Natural killer cell (primary cell): Measurements from ENCODE around the gene FBXO9. TPM values are rescaled to one million over a fixed set of nuclear protein-coding genes. Genes with fewer than 3 reads are reported as not detected.

ENCODE experiments used
- ATAC-seq, 3 donors: fragments of 150-1000 bp in 2 of 3; fragments of 200-7000 bp in 1 of 3; cut with Tn5 transposase; 1 replicate in 1 of 3; 2 replicates in 2 of 3; pipeline ENCODE4 v1.10.0; 2021; ENCODE audit warnings: mild to moderate bottlenecking in 2 of 3, moderate library complexity in 2 of 3
- DNase-seq, 2 donors: peaks; one replicate each; pipeline versions ENCODE4 v3.0.0 to v3.0.0-alpha.2; 2013 to 2021; ENCODE audit warnings: mixed read lengths in 1 of 2
- H3K27ac ChIP-seq: one replicate; pipeline ENCODE4 v1.5.1; 2013; ENCODE audit warnings: mild to moderate bottlenecking, low read length
- H3K27me3 ChIP-seq: one replicate; pipeline ENCODE4 v1.6.1; 2013; ENCODE audit warnings: low read length; ENCODE audit not compliant: control insufficient read depth, insufficient read depth
- H3K36me3 ChIP-seq: one replicate; pipeline ENCODE4 v1.6.1; 2013; ENCODE audit warnings: low read length; ENCODE audit not compliant: control insufficient read depth, insufficient read depth
- H3K4me1 ChIP-seq: one replicate; pipeline ENCODE4 v1.6.1; 2013; ENCODE audit warnings: low read length; ENCODE audit not compliant: control insufficient read depth, insufficient read depth
- H3K4me3 ChIP-seq: one replicate; pipeline ENCODE4 v1.5.1; 2013; ENCODE audit warnings: low read length
- H3K9me3 ChIP-seq: one replicate; pipeline ENCODE4 v1.6.1; 2013; ENCODE audit warnings: low read length; ENCODE audit not compliant: control insufficient read depth, insufficient read depth
- H3K27ac Mint-ChIP-seq, 2 donors: one replicate each; pipeline ENCODE4 v1.8.0; 2022; ENCODE audit warnings: mild to moderate bottlenecking in 2 of 2, mixed read lengths in 2 of 2, moderate library complexity in 1 of 2
- H3K27me3 Mint-ChIP-seq, 2 donors: one replicate each; pipeline ENCODE4 v1.8.0; 2022; ENCODE audit warnings: low read depth in 2 of 2, mixed read lengths in 2 of 2
- H3K36me3 Mint-ChIP-seq: one replicate; pipeline ENCODE4 v1.8.0; 2022; ENCODE audit warnings: mixed read lengths
- H3K4me1 Mint-ChIP-seq, 2 donors: one replicate each; pipeline ENCODE4 v1.8.0; 2022; ENCODE audit warnings: mixed read lengths in 2 of 2
- H3K4me3 Mint-ChIP-seq: one replicate; pipeline ENCODE4 v1.8.0; 2022; ENCODE audit warnings: mild to moderate bottlenecking, moderate library complexity, mixed read lengths
- H3K9me3 Mint-ChIP-seq, 2 donors: one replicate each; pipeline ENCODE4 v1.8.0; 2022; ENCODE audit warnings: mixed read lengths in 2 of 2
- CTCF ChIP-seq: fragments of 200-600 bp; IDR thresholded peaks from one replicate; pipeline ENCODE4 v1.8.0; 2022; ENCODE audit warnings: antibody characterized with exemption
- WGBS: methylation state at CpG from one replicate; pipeline ENCODE4 v1.1.7; 2013; ENCODE audit warnings: missing lambda C conversion rate; ENCODE audit not compliant: insufficient coverage; 5-methylcytosine and 5-hydroxymethylcytosine counted together
- intact Hi-C: fragments of 100-400 bp; cut with micrococcal nuclease; formaldehyde crosslinking; loops from one replicate; pipeline ENCODE4 v1.14.2; 2022
- total RNA-seq, 4 donors: library from RNA; stranded (reverse); fragments of 120-200 nt in 1 of 4; gene quantifications; one replicate each; pipeline versions ENCODE4 v1.2.3 to v1.2.4, GENCODE V29; 2013 to 2022

Gene FBXO9
- total RNA-seq, 3 donors from 2014 or later (not counting 1 experiment from before 2014, with no cell fraction given): 82.4 to 96.6 (median 88.9) TPM

- no peak overlapping the region for H3K27ac ChIP-seq
- Mint-ChIP-seq H3K4me3 (no peak overlapping the region), H3K27me3 (no peaks in the 10 kb centered on the region), H3K36me3 (no peaks in the 10 kb centered on the region), H3K9me3 (no peaks in the 10 kb centered on the region), H3K4me1 (peaks cover 28 to 35% of the 10 kb centered on the region in 2 donors), H3K27ac (no peak overlapping the region)
- no peaks in the 10 kb centered on the region for H3K9me3 ChIP-seq
- ATAC-seq (no peak), DNase-seq (no peak)
- no peaks in the 10 kb centered on the region for H3K27me3 ChIP-seq
- no peak overlapping the region for H3K4me3 ChIP-seq
- no CpG with 5 or more reads among the region's 1 CpG for WGBS
- intact Hi-C loops: no loop called here
- H3K4me1 ChIP-seq: peaks cover 13% of the 10 kb centered on the region
- TF ChIP-seq CTCF: no peak
- peaks cover 4% of the 10 kb centered on the region for H3K36me3 ChIP-seq
These were observed 2.7 kb downstream of the FBXO9 start for GRCh38 chr6:53067849-53068361.

GRCh38 chr6:53069427-53069826 is 4.2 kb downstream of the FBXO9 start:
- DNase-seq (no peak), ATAC-seq (no peak)
- Mint-ChIP-seq H3K27me3 (no peaks in the 10 kb centered on the region), H3K27ac (peak overlapping the region in 1 of 2 donors; percentile 45), H3K36me3 (peaks cover 5% of the 10 kb centered on the region), H3K4me1 (peaks cover 26 to 32% of the 10 kb centered on the region in 2 donors), H3K4me3 (peak overlapping the region; percentile 5), H3K9me3 (no peaks in the 10 kb centered on the region)
- Histone ChIP-seq H3K36me3 (peaks cover 16% of the 10 kb centered on the region), H3K9me3 (no peaks in the 10 kb centered on the region), H3K27ac (no peak overlapping the region), H3K27me3 (no peaks in the 10 kb centered on the region), H3K4me3 (no peak overlapping the region), H3K4me1 (peaks cover 9% of the 10 kb centered on the region)
- whole genome bisulfite sequencing: no CpG with 5 or more reads among the region's 1 CpG
- intact Hi-C loops: no loop called here
- no peak for TF ChIP-seq CTCF

GRCh38 chr6:53070806-53071205 is 5.6 kb downstream of the FBXO9 start:
- Mint-ChIP-seq H3K4me3 (no peak overlapping the region), H3K9me3 (no peaks in the 10 kb centered on the region), H3K27me3 (no peaks in the 10 kb centered on the region), H3K27ac (no peak overlapping the region), H3K36me3 (peaks cover 8% of the 10 kb centered on the region), H3K4me1 (peaks cover 21 to 27% of the 10 kb centered on the region in 2 donors)
- Histone ChIP-seq H3K27me3 (no peaks in the 10 kb centered on the region), H3K9me3 (no peaks in the 10 kb centered on the region), H3K36me3 (peaks cover 26% of the 10 kb centered on the region), H3K4me3 (no peak overlapping the region), H3K4me1 (peaks cover 6% of the 10 kb centered on the region), H3K27ac (no peak overlapping the region)
- DNase-seq (peak in 1 of 2 donors; percentile 39), ATAC-seq (peak in 1 of 3 donors; percentile 41)
- 44% methylated on average over 1 of the region's 1 CpG for WGBS
- TF ChIP-seq CTCF: no peak
- intact Hi-C loops: no loop called here

- Histone ChIP-seq H3K4me1 (no peaks in the 10 kb centered on the region), H3K4me3 (no peak overlapping the region), H3K9me3 (no peaks in the 10 kb centered on the region), H3K27ac (no peak overlapping the region), H3K36me3 (peaks cover 52% of the 10 kb centered on the region), H3K27me3 (no peaks in the 10 kb centered on the region)
- ATAC-seq: no peak
- no peak for DNase-seq
- Mint-ChIP-seq H3K4me3 (no peak overlapping the region), H3K9me3 (no peaks in the 10 kb centered on the region), H3K27ac (no peak overlapping the region), H3K27me3 (no peaks in the 10 kb centered on the region), H3K36me3 (peaks cover 8% of the 10 kb centered on the region), H3K4me1 (peaks cover 6 to 12% of the 10 kb centered on the region in 2 donors)
- no peak for TF ChIP-seq CTCF
- intact Hi-C loops: no loop called here
- WGBS: 100% methylated on average over 1 of the region's 3 CpGs
These were observed 9.1 kb downstream of the FBXO9 start for GRCh38 chr6:53074347-53074746.
